Measurements from ENCODE around the gene ALDH8A1.
A peak's percentile ranks its signal among the peaks of the same experiment; 100 is the strongest.

Gene ALDH8A1

GRCh38 chr6:134882426-134883038 lies 67.4 kb downstream of the ALDH8A1 start:
- H3K4me1 ChIP-seq (ENCODE audit: control insufficient read depth, insufficient read depth, low read length, poor library complexity, severe bottlenecking) = no peaks in the 10 kb centered on the region
- H3K27ac ChIP-seq (ENCODE audit: insufficient read depth, low read length, poor library complexity, severe bottlenecking) = no peak overlapping the region
- no peaks in the 10 kb centered on the region for H3K27me3 ChIP-seq (replicated peaks; ENCODE audit: control insufficient read depth, insufficient read depth, low read length, poor library complexity, severe bottlenecking)
- DNase-seq = peak in 2 of 3 donors; percentile 12 to 16
- no peaks in the 10 kb centered on the region for H3K36me3 ChIP-seq (ENCODE audit: control insufficient read depth, insufficient read depth, low read length)
- no peaks in the 10 kb centered on the region for H3K9me3 ChIP-seq (ENCODE audit: control insufficient read depth, low read length)
- H3K4me3 ChIP-seq (ENCODE audit: insufficient read depth, low read depth, low read length, poor library complexity, severe bottlenecking) = no peak overlapping the region

- Histone ChIP-seq H3K4me1 (ENCODE audit: control insufficient read depth, insufficient read depth, low read length, poor library complexity, severe bottlenecking) (no peaks in the 10 kb centered on the region), H3K9me3 (ENCODE audit: control insufficient read depth, low read length) (no peaks in the 10 kb centered on the region), H3K27me3 (replicated peaks; ENCODE audit: control insufficient read depth, insufficient read depth, low read length, poor library complexity, severe bottlenecking) (no peaks in the 10 kb centered on the region), H3K4me3 (ENCODE audit: insufficient read depth, low read depth, low read length, poor library complexity, severe bottlenecking) (no peak overlapping the region), H3K27ac (ENCODE audit: insufficient read depth, low read length, poor library complexity, severe bottlenecking) (no peak overlapping the region), H3K36me3 (ENCODE audit: control insufficient read depth, insufficient read depth, low read length) (no peaks in the 10 kb centered on the region)
- DNase-seq = no peak
Observed at GRCh38 chr6:134880487-134881190, 69.3 kb downstream of the ALDH8A1 start.

GRCh38 chr6:134878136-134878535 lies 71.8 kb downstream of the ALDH8A1 start:
- Histone ChIP-seq H3K36me3 (ENCODE audit: control insufficient read depth, insufficient read depth, low read length) (no peaks in the 10 kb centered on the region), H3K4me3 (ENCODE audit: insufficient read depth, low read depth, low read length, poor library complexity, severe bottlenecking) (no peak overlapping the region), H3K9me3 (ENCODE audit: control insufficient read depth, low read length) (no peaks in the 10 kb centered on the region), H3K27ac (ENCODE audit: insufficient read depth, low read length, poor library complexity, severe bottlenecking) (no peak overlapping the region), H3K4me1 (ENCODE audit: control insufficient read depth, insufficient read depth, low read length, poor library complexity, severe bottlenecking) (peaks cover 2% of the 10 kb centered on the region), H3K27me3 (replicated peaks; ENCODE audit: control insufficient read depth, insufficient read depth, low read length, poor library complexity, severe bottlenecking) (no peaks in the 10 kb centered on the region)
- no peak for DNase-seq

GRCh38 chr6:134875367-134875766 lies 74.5 kb downstream of the ALDH8A1 start:
- Histone ChIP-seq H3K9me3 (ENCODE audit: control insufficient read depth, low read length) (no peaks in the 10 kb centered on the region), H3K4me3 (ENCODE audit: insufficient read depth, low read depth, low read length, poor library complexity, severe bottlenecking) (no peak overlapping the region), H3K4me1 (ENCODE audit: control insufficient read depth, insufficient read depth, low read length, poor library complexity, severe bottlenecking) (peaks cover 2% of the 10 kb centered on the region), H3K27ac (ENCODE audit: insufficient read depth, low read length, poor library complexity, severe bottlenecking) (no peak overlapping the region), H3K27me3 (replicated peaks; ENCODE audit: control insufficient read depth, insufficient read depth, low read length, poor library complexity, severe bottlenecking) (no peaks in the 10 kb centered on the region), H3K36me3 (ENCODE audit: control insufficient read depth, insufficient read depth, low read length) (no peaks in the 10 kb centered on the region)
- no peak for DNase-seq

GRCh38 chr6:134873500-134874388 lies 76.2 kb downstream of the ALDH8A1 start:
- peak overlapping the region; percentile 8 for H3K4me3 ChIP-seq (ENCODE audit: insufficient read depth, low read depth, low read length, poor library complexity, severe bottlenecking)
- no peak for DNase-seq

GRCh38 chr6:134870677-134871498 lies 79.0 kb downstream of the ALDH8A1 start:
- no peaks in the 10 kb centered on the region for H3K9me3 ChIP-seq (ENCODE audit: control insufficient read depth, low read length)
- no peak overlapping the region for H3K27ac ChIP-seq (ENCODE audit: insufficient read depth, low read length, poor library complexity, severe bottlenecking)
- DNase-seq = no peak
- H3K4me3 ChIP-seq (ENCODE audit: insufficient read depth, low read depth, low read length, poor library complexity, severe bottlenecking) = no peak overlapping the region
- H3K27me3 ChIP-seq (replicated peaks; ENCODE audit: control insufficient read depth, insufficient read depth, low read length, poor library complexity, severe bottlenecking) = no peaks in the 10 kb centered on the region
- H3K4me1 ChIP-seq (ENCODE audit: control insufficient read depth, insufficient read depth, low read length, poor library complexity, severe bottlenecking) = peaks cover 2% of the 10 kb centered on the region
- H3K36me3 ChIP-seq (ENCODE audit: control insufficient read depth, insufficient read depth, low read length) = no peaks in the 10 kb centered on the region

More at GRCh38 chr6:134873500-134874388, 76.2 kb downstream of the ALDH8A1 start:
- no peaks in the 10 kb centered on the region for H3K27me3 ChIP-seq (replicated peaks; ENCODE audit: control insufficient read depth, insufficient read depth, low read length, poor library complexity, severe bottlenecking)
- H3K9me3 ChIP-seq (ENCODE audit: control insufficient read depth, low read length) = no peaks in the 10 kb centered on the region
- H3K36me3 ChIP-seq (ENCODE audit: control insufficient read depth, insufficient read depth, low read length) = no peaks in the 10 kb centered on the region
- peaks cover 2% of the 10 kb centered on the region for H3K4me1 ChIP-seq (ENCODE audit: control insufficient read depth, insufficient read depth, low read length, poor library complexity, severe bottlenecking)
- H3K27ac ChIP-seq (ENCODE audit: insufficient read depth, low read length, poor library complexity, severe bottlenecking) = no peak overlapping the region

- Histone ChIP-seq H3K4me1 (ENCODE audit: control insufficient read depth, insufficient read depth, low read length, poor library complexity, severe bottlenecking) (peaks cover 2% of the 10 kb centered on the region), H3K36me3 (ENCODE audit: control insufficient read depth, insufficient read depth, low read length) (no peaks in the 10 kb centered on the region), H3K4me3 (ENCODE audit: insufficient read depth, low read depth, low read length, poor library complexity, severe bottlenecking) (no peak overlapping the region), H3K27ac (ENCODE audit: insufficient read depth, low read length, poor library complexity, severe bottlenecking) (no peak overlapping the region), H3K27me3 (replicated peaks; ENCODE audit: control insufficient read depth, insufficient read depth, low read length, poor library complexity, severe bottlenecking) (no peaks in the 10 kb centered on the region), H3K9me3 (ENCODE audit: control insufficient read depth, low read length) (no peaks in the 10 kb centered on the region)
- no peak for DNase-seq
Observed at GRCh38 chr6:134868812-134869211, 81.1 kb downstream of the ALDH8A1 start.
